GM18526 (cell line): Measurements from ENCODE around the gene NFX1.

Source experiments
- POLR2A ChIP-seq: IDR thresholded peaks from 3 replicates; pipeline ENCODE4 v1.6.1; 2011; ENCODE audit not compliant: insufficient read length; ENCODE audit errors: extremely low read depth

The NFX1 gene

DNA sequence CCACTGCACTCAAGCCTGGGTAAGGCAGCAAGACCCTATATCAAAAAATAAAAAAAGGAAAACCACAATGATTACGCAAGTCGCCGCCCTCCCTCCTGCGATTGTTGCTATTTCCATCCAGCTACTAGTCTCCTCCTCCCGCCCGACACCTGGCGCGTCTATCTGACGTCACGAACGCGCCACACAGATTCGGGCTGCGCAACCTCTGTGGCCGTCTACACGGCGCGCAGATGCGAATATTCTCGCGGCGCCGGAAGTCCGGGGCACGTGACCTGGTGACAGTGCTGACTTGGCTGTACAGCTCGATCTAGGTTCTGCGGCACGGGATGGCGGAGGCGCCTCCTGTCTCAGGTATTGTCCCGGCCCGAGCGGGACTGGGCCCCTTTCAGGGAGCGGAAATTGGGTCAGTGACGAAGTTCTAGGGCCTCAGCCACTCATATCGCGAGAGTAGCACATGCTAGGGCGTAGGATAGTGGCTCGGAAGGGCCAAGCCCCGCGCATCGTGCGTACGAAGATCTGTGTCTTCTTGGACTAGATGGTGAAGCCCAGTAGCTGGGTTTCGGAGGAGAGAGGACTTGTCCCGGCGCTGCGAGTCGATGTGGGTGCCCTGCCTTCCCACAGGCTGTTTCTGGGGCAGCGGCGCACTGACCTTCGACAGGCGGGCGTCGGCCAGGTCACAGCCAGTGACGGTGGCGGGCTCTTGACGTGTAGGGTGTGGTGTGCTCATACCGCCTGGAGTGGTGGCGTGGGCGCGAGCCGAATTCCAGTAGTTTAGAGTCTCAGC, at the start of gene NFX1:
TSS of gene NFX1 (plus strand) at position 270 of the 784 bp plus-strand sequence. CDS start at position 327, 57 bp downstream.
- TF ChIP-seq POLR2A = peak; percentile 92

DNA sequence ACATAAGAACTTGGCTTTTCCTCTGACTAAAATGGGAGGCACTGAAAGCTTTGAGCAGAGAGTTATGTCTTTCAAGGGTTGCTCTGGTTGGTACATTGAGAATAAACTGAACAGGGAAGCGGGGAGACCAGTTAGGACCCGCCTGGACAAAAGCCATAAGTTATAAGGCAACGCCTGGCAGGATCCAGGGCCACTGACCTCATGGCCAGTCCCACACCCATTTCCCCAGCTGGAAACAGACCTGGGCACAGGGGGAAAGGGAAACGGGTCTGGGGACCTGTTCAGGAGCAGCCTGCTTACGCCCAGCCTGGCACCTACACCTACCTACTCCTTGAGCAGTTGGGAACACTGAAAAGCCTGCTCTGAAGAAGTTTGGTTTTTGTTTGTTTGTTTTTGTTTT, 49.0 kb upstream of the NFX1 start:
- TF ChIP-seq POLR2A = no peak

DNA sequence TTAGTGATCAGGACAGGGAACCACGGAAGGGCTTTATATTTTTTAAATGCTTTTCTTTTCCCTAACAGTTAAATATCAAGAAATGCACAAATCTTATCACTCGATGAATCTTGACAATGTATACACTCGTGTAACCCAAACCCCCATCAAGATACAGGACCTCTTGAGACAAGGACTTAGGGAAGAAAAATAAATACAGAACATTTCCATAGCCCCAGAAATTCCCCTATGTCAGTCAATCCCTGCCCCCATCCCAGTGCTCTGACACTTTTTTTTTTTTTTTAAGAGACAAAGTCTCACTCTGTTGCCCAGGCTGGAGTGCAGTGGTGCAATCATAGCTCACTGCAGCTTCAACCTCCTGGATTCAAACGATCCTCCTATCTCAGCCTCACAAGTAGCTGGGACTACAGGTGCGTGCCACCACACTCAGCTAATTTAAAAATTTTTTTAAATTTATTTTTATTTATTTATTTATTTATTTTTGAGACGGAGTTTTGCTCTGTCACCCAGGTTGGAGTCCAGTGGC, 47.6 kb upstream of the NFX1 start:
- TF ChIP-seq POLR2A = no peak

DNA sequence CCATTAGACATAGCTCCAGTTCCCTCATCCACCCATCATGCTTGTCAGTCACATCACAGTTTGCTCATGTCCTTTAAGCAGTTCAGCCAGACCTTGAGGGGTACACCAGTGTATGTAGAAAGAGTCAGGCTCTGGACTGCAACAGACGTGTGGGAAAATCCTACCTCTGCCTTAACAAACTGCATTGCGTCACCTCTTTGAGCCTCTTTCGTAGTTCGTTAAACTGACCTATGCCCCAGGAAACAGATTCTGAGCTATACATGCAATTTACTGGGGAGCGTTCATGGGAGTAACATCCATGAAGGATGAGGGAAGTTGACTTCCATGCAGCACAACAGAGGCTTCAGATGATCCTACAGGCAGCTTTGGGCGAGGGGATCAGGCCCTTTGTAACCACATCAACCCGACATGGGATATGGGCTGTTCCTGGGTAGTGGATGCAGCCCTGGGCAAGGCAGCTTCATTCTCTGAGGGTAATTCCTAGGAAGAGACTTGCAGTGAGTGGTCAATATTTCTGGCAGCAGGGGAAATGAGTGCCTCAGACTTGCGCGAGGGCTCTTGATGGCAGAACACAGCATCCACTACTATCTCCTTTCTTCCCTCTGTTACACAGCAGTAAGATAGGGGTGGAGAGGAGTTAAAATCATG, 46.1 kb upstream of the NFX1 start:
- no peak for TF ChIP-seq POLR2A

DNA sequence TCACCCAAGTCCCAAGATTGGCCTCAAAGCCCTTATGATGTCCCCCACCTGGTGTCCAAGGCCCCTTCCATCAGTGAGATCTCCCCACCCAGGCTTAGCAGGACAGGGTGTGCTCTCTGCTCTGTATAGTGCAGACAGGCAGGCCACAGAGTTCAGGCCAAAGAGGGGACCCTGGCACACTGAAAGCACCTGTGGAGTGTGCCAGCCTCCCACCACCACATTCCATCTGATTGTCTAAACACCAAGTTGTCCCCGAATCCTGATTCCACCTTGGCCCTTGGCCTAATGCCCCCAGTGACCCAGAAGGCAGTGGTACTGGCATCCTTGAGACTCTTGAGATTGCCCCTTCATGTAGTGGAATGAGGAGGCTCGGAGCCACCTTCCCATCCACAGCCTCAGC, 45.0 kb upstream of the NFX1 start:
- no peak for TF ChIP-seq POLR2A

DNA sequence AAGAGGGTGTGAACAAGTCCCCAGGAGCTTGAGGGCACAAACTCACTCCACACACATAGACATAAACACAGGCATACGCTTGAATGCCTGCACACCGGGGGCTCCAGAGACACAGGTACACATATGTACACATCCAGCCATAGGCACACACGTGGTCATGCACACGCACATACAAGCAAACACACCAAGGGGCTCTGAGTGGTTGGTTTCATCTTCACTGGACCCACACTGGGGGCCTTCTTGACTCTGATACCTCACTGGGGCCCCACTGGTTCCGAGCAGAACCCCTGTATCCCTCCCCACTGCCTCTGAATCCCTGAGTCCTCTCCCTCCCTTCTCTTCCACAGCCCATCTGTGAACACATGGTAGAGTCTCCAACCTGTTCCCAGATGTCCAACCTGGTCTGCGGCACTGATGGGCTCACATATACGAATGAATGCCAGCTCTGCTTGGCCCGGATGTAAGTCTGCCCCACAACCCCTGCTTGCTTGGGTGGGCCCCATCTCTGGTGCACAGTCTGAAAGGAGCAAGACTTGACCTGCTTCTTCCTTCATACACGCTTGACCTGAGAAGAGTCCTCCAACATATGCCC, 44.0 kb upstream of the NFX1 start:
- TF ChIP-seq POLR2A = no peak

DNA sequence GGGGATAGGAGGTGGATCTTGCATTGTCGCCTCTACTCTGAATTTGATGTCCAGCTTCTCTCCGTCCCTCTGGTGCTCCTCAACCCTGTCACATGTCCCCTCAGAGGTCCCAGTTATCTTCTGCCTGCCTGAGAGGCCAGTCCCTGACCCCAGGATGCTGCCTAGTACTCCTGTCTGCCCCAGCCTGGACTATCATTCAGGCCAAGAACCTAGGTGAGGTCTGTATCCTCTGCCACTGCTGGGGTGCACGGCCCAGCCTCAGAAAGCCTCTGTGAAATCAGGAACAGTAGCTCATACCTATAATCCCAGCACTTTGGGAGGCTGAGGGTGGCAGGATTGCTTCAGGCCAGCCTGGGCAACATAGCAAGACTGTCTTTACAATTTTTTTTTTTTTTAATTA, 41.7 kb upstream of the NFX1 start:
- no peak for TF ChIP-seq POLR2A

DNA sequence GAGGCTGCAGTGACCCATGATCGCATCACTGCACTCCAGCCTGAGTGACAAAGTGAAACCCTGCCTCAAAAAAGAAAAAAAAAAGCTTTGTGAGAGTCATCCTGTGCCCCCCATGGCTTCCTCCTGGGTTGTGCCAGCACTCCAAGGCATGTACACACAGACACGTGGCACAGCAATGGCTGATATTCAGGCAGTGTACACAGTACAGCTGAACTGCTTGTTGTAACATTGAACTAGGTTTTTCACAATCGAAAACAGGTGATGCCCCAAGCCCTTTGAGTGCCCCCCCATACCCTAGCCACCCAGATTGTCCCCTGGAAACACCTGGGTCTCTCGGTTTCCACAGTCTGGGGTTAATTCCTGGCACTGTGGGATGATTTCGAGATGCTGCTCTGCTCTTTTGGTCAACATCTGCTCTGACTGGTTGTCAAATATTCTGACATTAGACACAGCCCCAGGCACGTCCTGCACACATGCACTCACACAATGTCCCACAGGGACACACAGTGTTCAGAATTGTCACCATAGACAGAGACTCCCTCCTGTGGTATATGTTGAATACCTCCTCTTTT, 41.1 kb upstream of the NFX1 start:
- no peak for TF ChIP-seq POLR2A

DNA sequence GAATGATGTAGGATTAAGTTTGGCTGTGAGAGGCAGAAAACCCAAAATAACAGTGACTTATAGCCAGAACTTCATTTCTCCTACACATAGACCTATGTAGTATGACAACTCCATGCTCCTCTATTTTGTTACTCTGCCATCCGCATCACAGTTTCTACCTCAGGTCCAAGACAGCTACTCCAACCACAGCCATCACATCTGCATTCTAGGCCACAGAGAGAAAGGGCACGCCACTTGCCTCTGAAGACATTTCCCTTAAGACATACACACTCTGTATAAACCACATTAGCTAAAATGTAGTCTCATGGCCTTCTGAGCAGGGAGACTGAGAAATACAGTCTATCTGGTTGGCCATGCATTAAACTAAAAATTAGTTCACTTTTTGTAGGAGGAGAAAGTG, 40.3 kb upstream of the NFX1 start:
- TF ChIP-seq POLR2A = no peak

DNA sequence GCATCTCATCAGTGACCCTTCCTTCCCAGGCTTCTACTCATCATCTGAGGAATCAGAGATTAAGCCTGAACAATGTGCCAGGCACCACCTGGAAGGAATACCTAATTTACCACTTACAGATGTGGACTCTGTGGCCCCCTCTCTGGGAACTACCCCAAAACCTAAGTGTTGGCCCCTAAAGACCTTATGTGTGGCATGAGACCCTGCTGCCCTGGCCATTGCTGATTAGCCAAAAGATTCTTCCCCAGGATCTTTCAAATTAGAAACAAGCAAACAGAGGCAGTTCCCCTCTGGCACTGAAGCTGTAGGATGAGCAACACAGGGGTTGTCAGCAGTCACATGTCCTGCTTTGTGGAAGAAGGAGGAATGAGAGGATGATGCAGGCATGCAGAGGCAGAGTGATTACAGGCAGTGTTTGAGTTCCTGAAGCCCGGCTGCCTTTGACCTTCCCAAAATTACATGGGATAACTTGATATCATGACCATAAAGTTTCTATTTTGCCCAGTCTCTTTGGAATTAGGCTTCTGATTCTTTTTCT, 39.8 kb upstream of the NFX1 start:
- TF ChIP-seq POLR2A = no peak

DNA sequence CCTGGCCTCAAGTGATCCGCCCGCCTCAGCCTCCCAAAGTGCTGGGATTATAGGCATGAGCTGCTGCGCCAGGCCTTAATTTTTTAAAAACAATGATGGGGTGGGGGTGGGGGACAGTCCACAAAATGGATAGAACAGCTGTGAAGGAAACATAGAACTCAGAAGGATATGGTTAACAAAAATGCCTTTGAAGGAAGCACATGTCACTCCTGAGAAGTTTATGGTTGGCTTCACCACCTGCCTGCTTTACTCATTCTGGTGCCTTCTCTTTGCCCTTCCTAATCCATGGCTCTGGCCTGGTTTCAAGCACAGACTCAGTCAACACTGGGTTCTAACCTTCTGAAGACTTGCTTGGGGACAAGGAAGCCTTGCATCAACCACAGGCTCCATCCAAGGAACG, 36.1 kb upstream of the NFX1 start:
- TF ChIP-seq POLR2A = no peak

DNA sequence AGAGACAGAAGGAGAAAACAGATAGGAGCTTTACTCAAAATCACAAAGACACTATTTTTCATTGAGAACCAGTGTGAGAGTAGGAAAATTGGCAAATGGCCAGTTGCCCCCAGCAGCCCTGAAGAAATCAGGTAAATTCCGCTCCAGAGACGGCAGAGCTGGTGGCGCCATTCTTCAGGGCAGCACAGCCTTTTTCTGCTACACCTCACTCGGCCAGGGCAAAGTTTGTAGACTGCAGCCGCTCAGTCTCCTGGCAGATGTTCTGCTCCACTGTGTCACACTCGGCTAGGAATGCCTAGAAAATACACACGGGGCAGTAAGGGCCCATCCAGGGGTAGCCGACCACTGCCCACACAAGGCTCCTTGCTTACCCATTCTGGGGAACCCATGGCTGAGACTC, 35.3 kb upstream of the NFX1 start:
- no peak for TF ChIP-seq POLR2A

DNA sequence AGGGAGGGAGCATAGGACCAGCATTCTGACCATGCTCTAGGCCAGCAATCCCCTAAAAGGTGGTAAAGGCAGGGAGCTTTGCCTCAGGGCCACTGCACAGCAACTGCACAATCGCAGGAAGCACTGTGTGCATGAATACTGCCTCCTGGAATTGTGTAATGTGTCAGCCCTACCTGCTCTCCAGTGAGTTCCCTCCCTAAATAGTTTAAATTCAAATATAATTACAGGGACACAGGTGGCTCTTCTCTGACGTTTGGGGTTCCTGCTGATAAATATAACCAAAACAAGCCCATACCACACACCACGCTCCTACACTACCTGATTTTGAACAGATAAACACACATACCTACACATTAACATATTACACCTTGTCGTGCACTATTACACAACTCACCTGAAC, 34.8 kb upstream of the NFX1 start:
- TF ChIP-seq POLR2A = no peak

DNA sequence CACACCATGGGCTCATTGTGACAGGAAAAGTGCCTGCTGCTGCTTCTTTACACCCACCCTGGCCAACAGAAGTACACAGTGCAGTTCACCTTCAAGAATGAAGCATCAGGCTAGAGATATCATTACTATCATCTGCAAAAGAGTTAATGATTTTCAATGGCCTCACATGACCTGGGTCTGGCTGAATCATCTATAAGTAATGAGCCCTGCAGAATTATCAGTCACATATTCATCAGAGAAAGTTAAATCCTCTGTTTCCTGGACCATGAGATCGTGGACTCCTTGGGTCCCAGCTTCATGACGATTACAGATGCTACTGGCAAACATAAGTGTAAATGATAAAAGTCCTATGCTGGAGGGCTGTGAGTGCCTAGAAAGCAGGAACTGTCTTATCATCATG, 34.1 kb upstream of the NFX1 start:
- TF ChIP-seq POLR2A = no peak

DNA sequence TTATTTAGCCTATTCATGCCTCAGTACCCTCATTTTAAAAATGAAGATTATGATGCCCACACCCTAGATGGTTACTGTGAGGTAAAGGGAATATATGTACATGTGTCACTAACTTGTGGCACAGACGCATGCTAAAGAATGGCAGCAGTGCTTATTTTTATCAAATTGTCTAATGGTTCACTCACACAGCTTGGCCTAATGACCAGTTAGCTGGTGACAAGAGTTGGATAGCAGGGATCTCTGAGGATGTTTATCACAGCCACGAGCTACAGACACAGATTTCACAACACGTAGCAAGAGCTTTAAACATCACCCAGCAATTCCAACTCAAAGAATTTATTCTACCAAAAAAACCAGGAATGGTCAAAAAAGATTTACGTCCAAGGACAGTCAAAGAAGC, 33.0 kb upstream of the NFX1 start:
- no peak for TF ChIP-seq POLR2A

DNA sequence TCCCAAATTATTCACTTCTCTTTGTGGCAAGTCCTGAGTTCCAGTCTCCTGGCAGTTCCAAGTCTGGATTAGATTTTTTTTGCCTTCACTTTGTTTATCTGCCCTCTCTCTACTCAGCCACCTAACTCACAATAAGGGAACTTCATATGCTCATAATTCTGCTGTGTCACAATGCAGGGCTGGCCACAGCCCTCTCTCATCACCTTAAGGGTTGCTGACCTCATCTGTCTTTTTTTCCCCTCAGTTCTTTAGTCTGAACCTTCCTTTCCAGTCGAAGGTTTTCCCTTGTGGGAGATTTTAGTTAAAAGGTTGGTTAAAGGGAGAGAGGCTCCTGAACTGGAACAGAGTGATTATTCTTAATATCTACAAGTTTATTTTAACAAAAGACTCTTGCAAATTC, 29.9 kb upstream of the NFX1 start:
- TF ChIP-seq POLR2A = no peak
